ENCODE data around the gene TRIM41.

Gene TRIM41

DNA sequence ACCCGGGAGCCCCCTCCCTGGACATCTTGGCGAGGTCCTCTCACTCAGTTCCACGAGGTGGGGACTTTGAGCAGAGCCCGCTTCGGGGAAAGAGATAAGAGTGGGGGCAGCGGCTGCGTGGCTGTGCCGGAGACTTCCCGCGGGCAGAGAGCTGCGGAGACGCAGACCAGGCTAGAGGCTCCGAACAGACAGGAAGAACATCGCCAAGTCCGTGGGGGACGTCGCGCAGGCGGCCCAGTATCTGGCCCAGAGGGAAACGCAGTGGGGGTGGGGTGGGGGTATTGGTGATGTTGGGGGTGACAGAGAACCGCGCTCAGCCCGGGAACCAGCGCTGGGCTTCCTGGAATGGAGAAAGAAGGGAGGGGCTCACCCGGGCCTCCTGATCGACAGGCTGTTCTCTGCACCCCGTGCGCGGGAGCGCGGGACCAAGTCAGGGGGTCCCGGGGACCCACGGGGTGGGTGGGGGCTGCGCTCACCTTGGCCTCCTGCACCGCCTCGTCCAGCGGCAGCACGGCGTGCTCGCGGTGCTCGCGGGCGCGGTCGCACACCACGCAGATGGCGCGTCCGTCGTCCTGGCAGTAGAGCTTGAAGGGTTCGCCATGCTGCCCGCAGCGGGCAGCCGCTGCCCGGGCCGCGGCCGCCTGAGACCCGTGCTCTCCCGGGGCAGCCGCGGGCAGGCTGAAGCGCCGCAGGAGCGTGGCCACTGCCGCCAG, 18.8 kb upstream of the TRIM41 start:
- DNase-seq (ENCODE audit: low read depth in 1 of 2, low spot score in 1 of 2): no peak
- H3K27ac ChIP-seq (replicated peaks): no peak overlapping the region
- peak overlapping the region; percentile 50 for H3K4me3 ChIP-seq (replicated peaks; ENCODE audit: insufficient read depth, low read length)
- TF ChIP-seq SPI1 (IDR thresholded peaks at IDR 0.05; ENCODE audit: borderline replicate concordance, low read depth) (no peak), POLR2AphosphoS5 (IDR thresholded peaks at IDR 0.05; ENCODE audit: low read depth) (no peak), GABPA (IDR thresholded peaks at IDR 0.05; ENCODE audit: low read depth) (no peak)
- TF ChIP-seq, protein P1, sequence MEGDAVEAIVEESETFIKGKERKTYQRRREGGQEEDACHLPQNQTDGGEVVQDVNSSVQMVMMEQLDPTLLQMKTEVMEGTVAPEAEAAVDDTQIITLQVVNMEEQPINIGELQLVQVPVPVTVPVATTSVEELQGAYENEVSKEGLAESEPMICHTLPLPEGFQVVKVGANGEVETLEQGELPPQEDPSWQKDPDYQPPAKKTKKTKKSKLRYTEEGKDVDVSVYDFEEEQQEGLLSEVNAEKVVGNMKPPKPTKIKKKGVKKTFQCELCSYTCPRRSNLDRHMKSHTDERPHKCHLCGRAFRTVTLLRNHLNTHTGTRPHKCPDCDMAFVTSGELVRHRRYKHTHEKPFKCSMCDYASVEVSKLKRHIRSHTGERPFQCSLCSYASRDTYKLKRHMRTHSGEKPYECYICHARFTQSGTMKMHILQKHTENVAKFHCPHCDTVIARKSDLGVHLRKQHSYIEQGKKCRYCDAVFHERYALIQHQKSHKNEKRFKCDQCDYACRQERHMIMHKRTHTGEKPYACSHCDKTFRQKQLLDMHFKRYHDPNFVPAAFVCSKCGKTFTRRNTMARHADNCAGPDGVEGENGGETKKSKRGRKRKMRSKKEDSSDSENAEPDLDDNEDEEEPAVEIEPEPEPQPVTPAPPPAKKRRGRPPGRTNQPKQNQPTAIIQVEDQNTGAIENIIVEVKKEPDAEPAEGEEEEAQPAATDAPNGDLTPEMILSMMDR (IDR thresholded peaks at IDR 0.05; ENCODE audit: insufficient read depth, low read length): no peak
- TF ChIP-seq, protein P2, sequence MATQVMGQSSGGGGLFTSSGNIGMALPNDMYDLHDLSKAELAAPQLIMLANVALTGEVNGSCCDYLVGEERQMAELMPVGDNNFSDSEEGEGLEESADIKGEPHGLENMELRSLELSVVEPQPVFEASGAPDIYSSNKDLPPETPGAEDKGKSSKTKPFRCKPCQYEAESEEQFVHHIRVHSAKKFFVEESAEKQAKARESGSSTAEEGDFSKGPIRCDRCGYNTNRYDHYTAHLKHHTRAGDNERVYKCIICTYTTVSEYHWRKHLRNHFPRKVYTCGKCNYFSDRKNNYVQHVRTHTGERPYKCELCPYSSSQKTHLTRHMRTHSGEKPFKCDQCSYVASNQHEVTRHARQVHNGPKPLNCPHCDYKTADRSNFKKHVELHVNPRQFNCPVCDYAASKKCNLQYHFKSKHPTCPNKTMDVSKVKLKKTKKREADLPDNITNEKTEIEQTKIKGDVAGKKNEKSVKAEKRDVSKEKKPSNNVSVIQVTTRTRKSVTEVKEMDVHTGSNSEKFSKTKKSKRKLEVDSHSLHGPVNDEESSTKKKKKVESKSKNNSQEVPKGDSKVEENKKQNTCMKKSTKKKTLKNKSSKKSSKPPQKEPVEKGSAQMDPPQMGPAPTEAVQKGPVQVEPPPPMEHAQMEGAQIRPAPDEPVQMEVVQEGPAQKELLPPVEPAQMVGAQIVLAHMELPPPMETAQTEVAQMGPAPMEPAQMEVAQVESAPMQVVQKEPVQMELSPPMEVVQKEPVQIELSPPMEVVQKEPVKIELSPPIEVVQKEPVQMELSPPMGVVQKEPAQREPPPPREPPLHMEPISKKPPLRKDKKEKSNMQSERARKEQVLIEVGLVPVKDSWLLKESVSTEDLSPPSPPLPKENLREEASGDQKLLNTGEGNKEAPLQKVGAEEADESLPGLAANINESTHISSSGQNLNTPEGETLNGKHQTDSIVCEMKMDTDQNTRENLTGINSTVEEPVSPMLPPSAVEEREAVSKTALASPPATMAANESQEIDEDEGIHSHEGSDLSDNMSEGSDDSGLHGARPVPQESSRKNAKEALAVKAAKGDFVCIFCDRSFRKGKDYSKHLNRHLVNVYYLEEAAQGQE (IDR thresholded peaks at IDR 0.05; ENCODE audit: insufficient replicate concordance, low read depth): no peak
- peaks cover 13% of the 10 kb centered on the region for H3K27me3 ChIP-seq (ENCODE audit: insufficient read depth, poor library complexity, severe bottlenecking)

DNA sequence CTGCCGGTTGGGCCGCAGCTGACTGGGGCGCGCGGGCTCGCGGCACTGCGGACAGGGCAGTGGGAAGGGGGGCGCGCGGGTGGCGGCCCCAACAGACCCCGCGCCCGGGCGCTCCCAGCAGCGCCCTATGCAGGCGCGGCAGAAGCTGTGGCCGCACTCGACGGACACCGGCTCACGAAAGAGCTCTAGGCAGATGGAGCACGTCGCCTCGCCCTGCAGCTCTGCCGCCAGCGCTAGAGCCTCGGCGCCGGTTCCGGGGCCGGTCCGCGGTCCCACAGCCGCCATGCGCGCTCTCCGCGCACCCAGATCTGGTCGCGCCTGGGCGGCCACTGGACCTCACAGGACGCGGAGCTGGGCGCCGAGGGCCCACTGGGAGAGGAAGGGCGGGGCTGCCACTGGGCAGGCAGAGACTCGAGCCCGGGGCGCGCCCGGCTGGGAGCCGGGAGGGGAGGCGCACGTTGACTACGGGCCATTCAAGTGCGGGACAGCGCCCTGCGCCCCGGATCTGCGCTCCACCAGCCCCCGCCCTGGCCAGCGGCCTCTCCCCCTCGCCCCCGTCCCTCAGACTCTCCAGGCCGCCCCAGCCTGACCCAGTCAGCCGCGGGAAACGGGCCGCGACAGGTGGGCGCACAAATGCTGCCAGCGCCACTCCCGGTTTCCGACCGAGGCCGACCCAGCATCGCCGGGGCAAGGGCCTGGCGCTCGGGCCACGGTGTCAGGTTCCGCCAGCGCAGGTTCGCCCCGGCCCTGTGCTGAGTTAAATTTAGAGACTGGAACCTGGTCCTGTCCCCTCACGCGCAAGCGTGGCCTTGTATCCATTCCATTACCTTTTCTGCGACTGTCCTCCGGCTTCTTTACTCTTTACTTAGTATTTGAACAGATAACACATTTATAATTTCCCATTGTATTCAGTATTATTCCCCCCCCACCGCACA, 18.0 kb upstream of the TRIM41 start, which contains the start of gene TRIM7:
TSS of gene TRIM7 (minus strand) at position 371 of the 935 bp plus-strand sequence. CDS start at position 285, 86 bp downstream.
- no peak within 1 kb of the TSS for H3K27ac ChIP-seq (replicated peaks)
- peak within 1 kb of the TSS; percentile 50 for H3K4me3 ChIP-seq (replicated peaks; ENCODE audit: insufficient read depth, low read length)
- H3K27me3 ChIP-seq (ENCODE audit: insufficient read depth, poor library complexity, severe bottlenecking): peaks cover 13% of the 10 kb centered on the region
- DNase-seq (ENCODE audit: low read depth in 1 of 2, low spot score in 1 of 2): no peak
- TF ChIP-seq, protein P2 (IDR thresholded peaks at IDR 0.05; ENCODE audit: insufficient replicate concordance, low read depth): peak; percentile 48
- no peak for TF ChIP-seq POLR2AphosphoS5 (IDR thresholded peaks at IDR 0.05; ENCODE audit: low read depth)

DNA sequence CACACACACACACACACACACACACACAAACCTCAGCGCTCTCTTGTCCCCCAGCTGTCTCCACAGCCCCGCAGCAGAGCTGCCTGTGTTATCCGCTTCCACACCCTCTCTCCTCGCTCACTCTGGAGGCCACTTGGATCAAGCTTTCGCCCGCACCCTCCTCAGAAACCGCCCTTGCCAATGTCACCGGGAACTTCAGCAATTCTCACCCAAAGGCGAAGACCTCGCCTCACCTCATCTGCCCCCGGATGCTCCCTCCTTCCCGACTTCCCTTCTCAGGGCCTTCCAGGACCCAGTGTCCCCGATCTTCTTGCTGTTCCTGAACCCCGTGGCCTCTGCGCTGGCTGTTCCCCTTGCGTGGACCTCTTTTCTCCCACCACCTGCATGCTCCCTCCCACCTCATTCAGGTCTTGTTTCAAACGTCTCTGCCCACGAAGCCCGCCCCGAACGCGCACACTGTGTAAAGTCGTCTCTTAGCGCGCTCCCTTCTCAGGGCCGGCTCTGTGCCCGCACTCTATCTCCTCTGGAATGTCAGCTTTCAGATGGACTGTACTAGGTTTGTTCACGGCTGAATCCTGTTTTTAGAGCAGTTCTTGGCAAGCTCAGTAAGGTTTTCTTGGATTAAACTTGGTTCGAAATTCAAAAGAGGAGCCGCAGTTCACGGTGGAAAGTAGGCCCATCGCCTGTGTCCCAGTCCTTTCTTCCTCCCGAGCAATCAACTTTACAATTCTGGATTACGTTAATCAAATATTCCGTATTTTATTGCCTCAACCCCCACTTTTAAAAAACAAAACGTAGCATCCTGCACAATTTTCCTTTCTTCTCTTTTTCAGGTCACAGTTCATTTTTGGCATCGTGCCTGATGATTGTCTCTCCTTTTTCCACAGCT, 17.1 kb upstream of the TRIM41 start:
- TF ChIP-seq, protein P2 (IDR thresholded peaks at IDR 0.05; ENCODE audit: insufficient replicate concordance, low read depth): no peak
- no peak for TF ChIP-seq POLR2AphosphoS5 (IDR thresholded peaks at IDR 0.05; ENCODE audit: low read depth)
- no peak for TF ChIP-seq SPI1 (IDR thresholded peaks at IDR 0.05; ENCODE audit: borderline replicate concordance, low read depth)
- TF ChIP-seq, protein P1 (IDR thresholded peaks at IDR 0.05; ENCODE audit: insufficient read depth, low read length): no peak
- no peak for TF ChIP-seq GABPA (IDR thresholded peaks at IDR 0.05; ENCODE audit: low read depth)
- Histone ChIP-seq H3K27me3 (ENCODE audit: insufficient read depth, poor library complexity, severe bottlenecking) (peaks cover 13% of the 10 kb centered on the region), H3K27ac (replicated peaks) (no peak overlapping the region), H3K4me3 (replicated peaks; ENCODE audit: insufficient read depth, low read length) (peak overlapping the region; percentile 50)
- DNase-seq (ENCODE audit: low read depth in 1 of 2, low spot score in 1 of 2): no peak
